GM19452 (cell line): ENCODE results near the gene DDX23.
"Not testable (repeated sequence)": the region's sequence is repeated elsewhere in the genome, so short reads cannot be mapped to it uniquely, and the experiment has no call there.

Source experiments
- ATAC-seq: cut with Tn5 transposase; IDR thresholded peaks from one replicate; pipeline ENCODE4 v1.9.1; 2021; ENCODE audit not compliant: unreplicated experiment

DDX23 gene

GRCh38 chr12:48863291-48863690 is 11.3 kb upstream of the DDX23 start:
- ATAC-seq = no peak

GRCh38 chr12:48862760-48863159 is 10.8 kb upstream of the DDX23 start:
- ATAC-seq = no peak

DNA sequence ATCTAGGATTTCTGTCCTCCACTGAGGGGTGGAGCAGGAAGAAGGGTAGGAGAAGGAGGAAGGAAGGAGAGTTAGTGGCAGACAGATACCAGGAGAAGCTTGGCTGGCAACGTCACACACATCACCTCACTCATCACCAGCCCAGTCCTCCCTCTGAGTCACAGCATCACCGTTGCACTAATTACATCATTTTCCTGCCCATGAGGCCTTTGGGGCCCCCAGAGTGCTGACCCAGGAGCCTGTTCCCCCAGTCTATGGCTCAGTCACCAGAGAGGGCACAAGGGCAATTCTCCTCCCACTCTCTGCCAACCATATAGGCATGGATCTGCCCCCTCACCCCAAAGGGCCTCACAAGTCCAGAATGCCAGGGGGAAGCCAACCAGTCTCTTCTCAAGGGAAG is 9.1 kb upstream of the DDX23 start:
- ATAC-seq = no peak

GRCh38 chr12:48860236-48860635 is 8.3 kb upstream of the DDX23 start:
- ATAC-seq = not testable (repeated sequence)

DNA sequence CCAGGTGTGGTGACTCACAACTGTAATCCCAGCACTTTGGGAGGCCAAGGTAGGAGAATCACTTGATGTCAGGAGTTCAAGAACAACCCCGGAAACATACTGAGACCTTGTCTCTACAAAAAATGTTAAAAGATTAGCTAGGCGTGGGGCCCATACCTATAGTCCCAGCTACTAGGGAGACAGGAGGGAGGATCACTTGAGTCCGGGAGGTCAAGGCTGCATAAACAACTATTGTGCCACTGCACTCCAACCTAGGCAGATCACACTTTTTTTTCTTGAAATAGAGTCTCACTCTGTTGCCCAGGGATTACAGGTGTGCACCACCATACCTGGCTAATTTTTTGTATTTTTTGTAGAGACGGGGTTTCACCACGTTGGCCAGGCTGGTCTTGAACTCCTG is 7.6 kb upstream of the DDX23 start:
- no peak for ATAC-seq

- ATAC-seq = no peak
These were observed 6.1 kb upstream of the DDX23 start for GRCh38 chr12:48858043-48858442.

- no peak for ATAC-seq
These were observed 5.5 kb upstream of the DDX23 start for GRCh38 chr12:48857278-48857994.

DNA sequence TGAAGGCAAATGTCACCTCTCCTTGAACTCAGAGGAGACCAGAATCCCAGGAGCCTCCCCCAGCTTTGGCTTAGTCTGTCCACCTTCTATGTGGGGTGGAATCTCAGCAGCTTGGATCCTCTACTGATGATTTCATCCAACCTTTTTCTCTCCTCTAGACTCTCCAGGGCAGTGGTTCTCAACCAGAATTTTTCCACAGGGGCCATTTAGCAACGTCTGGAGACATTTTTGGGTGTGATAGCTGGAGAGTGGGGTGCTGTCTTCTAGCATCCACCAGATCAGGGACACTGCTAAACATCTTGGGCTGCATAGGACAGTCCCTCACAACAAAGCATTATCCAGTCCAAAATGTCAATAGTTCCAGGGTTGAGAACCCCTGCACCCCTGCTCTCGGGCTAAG is 4.4 kb upstream of the DDX23 start:
- no peak for ATAC-seq

DNA sequence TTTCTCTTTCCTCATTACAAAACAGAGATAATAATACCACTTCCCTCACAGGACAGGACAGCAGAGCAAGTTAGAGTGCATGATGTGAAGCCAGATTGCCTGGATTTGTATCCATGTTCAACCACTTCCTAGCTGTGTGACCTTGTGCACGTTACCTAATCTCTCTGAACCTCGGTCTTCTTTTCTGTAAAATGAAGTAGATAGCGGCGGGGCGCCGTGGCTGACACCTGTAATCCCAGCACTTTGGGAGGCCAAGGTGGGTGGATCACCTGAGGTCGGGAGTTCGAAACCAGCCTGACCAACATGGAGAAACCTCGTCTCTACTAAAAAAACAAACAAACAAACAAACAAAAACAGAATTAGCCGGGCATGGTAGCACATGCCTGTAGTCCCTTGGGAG is 3.0 kb upstream of the DDX23 start:
- not testable (repeated sequence) for ATAC-seq

- no peak for ATAC-seq
These were observed 2.5 kb upstream of the DDX23 start for GRCh38 chr12:48854488-48854887.

GRCh38 chr12:48852734-48853688 is 1.0 kb upstream of the DDX23 start:
- ATAC-seq = peak; percentile 8

DNA sequence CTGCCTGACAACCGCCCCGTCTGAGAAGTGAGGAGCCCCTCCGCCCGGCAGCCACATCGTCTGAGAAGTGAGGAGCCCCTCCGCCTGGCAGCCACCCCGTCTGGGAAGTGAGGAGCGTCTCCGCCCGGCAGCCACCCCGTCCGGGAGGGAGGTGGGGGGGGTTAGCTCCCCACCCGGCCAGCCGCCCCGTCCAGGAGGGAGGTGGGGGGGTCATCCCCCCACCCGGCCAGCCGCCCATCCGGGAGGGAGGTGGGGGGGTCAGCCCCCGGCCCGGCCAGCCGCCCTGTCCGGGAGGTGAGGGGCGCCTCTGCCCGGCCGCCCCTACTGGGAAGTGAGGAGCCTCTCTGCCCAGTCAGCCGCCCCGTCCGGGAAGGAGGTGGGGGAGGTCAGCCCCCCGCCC is 9.9 kb downstream of the DDX23 start:
- ATAC-seq = not testable (repeated sequence)

DNA sequence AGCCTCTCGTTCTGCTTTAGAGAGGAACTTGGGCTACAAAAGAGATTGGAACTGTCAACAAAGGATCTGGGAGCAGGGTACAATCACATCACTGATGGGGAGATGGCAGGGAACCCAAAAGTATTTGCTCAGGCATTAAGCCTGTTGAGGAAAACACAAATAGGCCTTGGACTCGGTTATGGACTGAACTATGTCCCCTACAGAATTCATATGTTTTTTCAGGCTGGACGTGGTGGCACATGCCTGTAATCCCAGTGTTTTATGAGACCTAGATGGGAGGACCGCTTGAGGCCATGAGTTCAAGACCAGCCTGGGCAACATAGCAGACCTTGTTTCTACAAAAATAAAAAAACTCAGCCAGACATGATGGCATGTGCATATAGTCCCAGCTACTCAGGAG is 13.9 kb downstream of the DDX23 start:
- ATAC-seq = no peak

GRCh38 chr12:48832321-48833060 is 19.5 kb downstream of the DDX23 start:
- ATAC-seq = no peak

- ATAC-seq = no peak
These were observed 20.7 kb downstream of the DDX23 start for GRCh38 chr12:48831257-48831656.

GRCh38 chr12:48828841-48829575 is 23.0 kb downstream of the DDX23 start:
- no peak for ATAC-seq

DNA sequence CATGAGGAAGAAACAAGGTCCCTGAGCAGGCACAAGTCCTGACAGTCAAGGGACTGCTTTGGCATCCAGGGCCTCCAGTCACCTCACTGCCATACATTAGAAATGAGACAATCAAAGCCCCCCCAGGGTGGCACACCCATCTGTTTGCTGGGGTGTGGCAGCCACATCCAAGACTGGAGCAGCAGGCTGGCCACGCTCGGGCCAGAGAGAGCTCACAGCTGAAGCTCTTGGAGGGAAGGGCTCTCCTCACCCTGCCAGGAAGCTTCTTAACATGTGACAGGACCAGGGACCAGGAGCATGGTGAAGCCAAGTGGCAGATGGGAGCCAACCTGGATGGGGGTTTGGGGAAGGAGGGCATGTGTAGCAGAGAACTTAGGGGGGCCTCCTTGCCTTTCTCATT is 23.7 kb downstream of the DDX23 start:
- no peak for ATAC-seq

- no peak for ATAC-seq
These were observed 24.4 kb downstream of the DDX23 start for GRCh38 chr12:48827513-48828096.

DNA sequence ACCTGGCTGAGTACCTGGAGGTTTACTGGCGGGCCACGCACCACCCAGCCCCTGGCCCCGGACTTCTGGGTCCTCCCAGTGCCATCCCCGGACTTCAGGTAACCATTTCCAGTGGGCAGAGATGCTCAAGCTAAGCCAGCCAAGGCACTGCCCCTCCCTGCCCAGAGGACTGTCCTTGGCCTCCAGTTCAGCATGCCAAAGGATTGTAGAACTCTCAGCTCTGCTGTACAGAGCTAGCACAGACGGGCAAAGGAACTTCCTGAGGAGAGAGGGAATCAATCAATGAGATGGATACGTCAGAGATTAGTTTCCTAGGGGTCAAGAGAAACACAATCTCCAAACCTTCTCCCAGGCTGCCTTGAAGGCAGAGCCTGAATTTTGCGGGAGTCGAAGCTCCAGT is 24.9 kb downstream of the DDX23 start:
- no peak for ATAC-seq

GRCh38 chr12:48826209-48826855 is 25.6 kb downstream of the DDX23 start:
- no peak for ATAC-seq
